Spleen (tissue), 7 donors: ENCODE data around the gene ANGEL2.

Source experiments
- CTCF ChIP-seq, 11 experiments: fragments of 200-600 bp in 7 of 11; fragments of 450-650 bp in 4 of 11; sonication (generic) in 4 of 11; IDR thresholded peaks in 8 of 11; conservative IDR thresholded peaks in 3 of 11; 1 replicate in 7 of 11; 2 replicates in 4 of 11; pipeline versions ENCODE4 v1.4.0 to v1.8.0; 2016 to 2021; ENCODE audit warnings: antibody characterized with exemption in 11 of 11, inconsistent platforms in 4 of 11, mild to moderate bottlenecking in 1 of 11
- POLR2A ChIP-seq, 3 donors: fragments of 450-650 bp; IDR thresholded peaks; one replicate each; pipeline ENCODE4 v1.5.1; 2017; ENCODE audit warnings: antibody characterized with exemption in 3 of 3, mild to moderate bottlenecking in 1 of 3
- POLR2AphosphoS5 ChIP-seq, 3 donors: sonication (generic); formaldehyde crosslinking; IDR thresholded peaks; one replicate each; pipeline ENCODE4 v1.5.1; 2017; ENCODE audit warnings: antibody characterized with exemption in 3 of 3
- donor health status: DM: no; HTN: no; CAD: no; lungs with moderate emphysema.
- donor health status: DM: no; HTN: no; CAD: no.
- donor health status: DM: no; HTN: no; CAD: no.

GRCh38 chr1:212951947-212952640, 63.6 kb downstream of the ANGEL2 start:
- TF ChIP-seq POLR2A (IDR thresholded peaks at IDR 0.05) (no peak), CTCF (IDR thresholded peaks at IDR 0.05 in 8 of 11, conservative IDR thresholded peaks at IDR 0.05 in 3 of 11) (no peak), POLR2AphosphoS5 (IDR thresholded peaks at IDR 0.05) (no peak)
